MM.1S (cell line): ENCODE measurements around the gene NSMF.

Source experiments
- CTCF ChIP-seq: fragments of 300-600 bp; sonication (generic); IDR thresholded peaks from 2 replicates; pipeline ENCODE4 v1.5.1; 2016; ENCODE audit warnings: antibody characterized with exemption, low read length, mixed read lengths
- EZH2 ChIP-seq: fragments of 300-600 bp; sonication (generic); optimal IDR thresholded peaks from 2 replicates; pipeline ENCODE3; 2017; ENCODE audit warnings: low read depth, mild to moderate bottlenecking, antibody characterized with exemption, low read length, mixed read lengths
- EZH2phosphoT487 ChIP-seq: fragments of 300-600 bp; sonication (generic); IDR thresholded peaks from 2 replicates; pipeline ENCODE4 v1.6.1; 2018; ENCODE audit warnings: antibody characterized with exemption, low read length

GRCh38 chr9:137449931-137450538, 9.1 kb downstream of the NSMF start:
- TF ChIP-seq EZH2 (no peak), CTCF (no peak), EZH2phosphoT487 (no peak)
